SU-DHL-6 (cell line): ENCODE results near the gene LRTM2.

Experiments
- CTCF ChIP-seq: fragments of 200-600 bp; sonication (generic); IDR thresholded peaks from one replicate; pipeline ENCODE4 v1.5.1; 2017; ENCODE audit warnings: antibody characterized with exemption, mild to moderate bottlenecking, low read length, moderate library complexity; ENCODE audit not compliant: insufficient read depth, poor library complexity, severe bottlenecking
- EZH2phosphoT487 ChIP-seq: fragments of 200-600 bp; sonication (generic), shearing (Covaris generic); conservative IDR thresholded peaks from 2 replicates; pipeline ENCODE4 v1.6.1; 2018; ENCODE audit warnings: mild to moderate bottlenecking, antibody characterized with exemption, low read length, moderate library complexity, mixed read lengths

- TF ChIP-seq CTCF (no peak), EZH2phosphoT487 (no peak)
These were observed 6.7 kb downstream of the LRTM2 start for GRCh38 chr12:1826867-1827705.
